Transverse colon (tissue), 4 donors: ENCODE results near the gene PCDHB8.
"Not testable (repeated sequence)": the region's sequence is repeated elsewhere in the genome, so short reads cannot be mapped to it uniquely, and the experiment has no call there.

Experiments
- CTCF ChIP-seq, 5 experiments: fragments of 200-600 bp in 3 of 5; fragments of 450-650 bp in 2 of 5; sonication (generic) in 3 of 5; IDR thresholded peaks; 1 replicate in 2 of 5; 2 replicates in 3 of 5; pipeline ENCODE4 v1.5.1; 2016 to 2017; ENCODE audit warnings: antibody characterized with exemption in 5 of 5, inconsistent platforms in 3 of 5, mild to moderate bottlenecking in 2 of 5, moderate library complexity in 1 of 5
- EP300 ChIP-seq: sonication (generic); formaldehyde crosslinking; IDR thresholded peaks from one replicate; pipeline ENCODE4 v1.6.1; 2017; ENCODE audit warnings: antibody characterized with exemption, low read depth
- POLR2A ChIP-seq: fragments of 450-650 bp; IDR thresholded peaks from one replicate; pipeline ENCODE4 v1.6.1; 2016; ENCODE audit warnings: antibody characterized with exemption, mild to moderate bottlenecking, moderate library complexity
- POLR2AphosphoS5 ChIP-seq, 3 donors: sonication (generic); formaldehyde crosslinking; IDR thresholded peaks; one replicate each; pipeline ENCODE4 v1.6.1; 2016; ENCODE audit warnings: antibody characterized with exemption in 3 of 3

- not testable (repeated sequence) for TF ChIP-seq CTCF (IDR thresholded peaks at IDR 0.05); EP300; POLR2A; POLR2AphosphoS5 (IDR thresholded peaks at IDR 0.05)
These were observed at the start of gene PCDHB8 for GRCh38 chr5:141177577-141178191.
